Psoas muscle (tissue), 8 donors: ENCODE data around the gene SDHAF1. TPM values are rescaled to one million over a fixed set of nuclear protein-coding genes. Genes with fewer than 3 reads are reported as not detected.
A peak's percentile ranks its signal among the peaks of the same experiment; 100 is the strongest.

Source experiments
- ATAC-seq, 4 donors: fragments of 200-7000 bp; cut with Tn5 transposase; one replicate each; pipeline ENCODE4 v1.9.1; 2020; ENCODE audit warnings: moderate library complexity in 3 of 4, mild to moderate bottlenecking in 2 of 4
- DNase-seq, 2 donors: peaks; one replicate each; pipeline ENCODE4 v3.0.0-alpha.2; 2020
- H3K27ac ChIP-seq: fragments of 200-600 bp; one replicate; pipeline ENCODE4 v1.8.0; 2022
- H3K27me3 ChIP-seq, 3 donors: fragments of 200-600 bp in 1 of 3; one replicate each; pipeline versions ENCODE4 v1.6.1 to v1.8.0; 2013 to 2022; ENCODE audit warnings: low read length in 2 of 3, mild to moderate bottlenecking in 2 of 3, moderate library complexity in 1 of 3; ENCODE audit not compliant: insufficient read depth in 3 of 3
- H3K36me3 ChIP-seq, 2 donors: fragments of 200-600 bp in 1 of 2; one replicate each; pipeline versions ENCODE4 v1.6.1 to v1.8.0; 2013 to 2022; ENCODE audit warnings: low read depth in 1 of 2, mild to moderate bottlenecking in 1 of 2, moderate library complexity in 1 of 2; ENCODE audit not compliant: insufficient read depth in 1 of 2
- H3K4me1 ChIP-seq: fragments of 200-600 bp; one replicate; pipeline ENCODE4 v1.8.0; 2022
- H3K4me3 ChIP-seq: fragments of 200-600 bp; one replicate; pipeline ENCODE4 v1.8.0; 2022; ENCODE audit warnings: mild to moderate bottlenecking
- H3K9me3 ChIP-seq: fragments of 200-600 bp; one replicate; pipeline ENCODE4 v1.8.0; 2022
- CTCF ChIP-seq: fragments of 200-600 bp; IDR thresholded peaks from one replicate; pipeline ENCODE4 v1.8.0; 2022; ENCODE audit warnings: antibody characterized with exemption
- WGBS, 3 donors: extraction: QIAGEN DNeasy Blood & Tissue Kit; methylation state at CpG; one replicate each; pipeline versions ENCODE4 v1.1.6 to v1.1.7; 2013; 5-methylcytosine and 5-hydroxymethylcytosine counted together
- intact Hi-C, 2 donors: fragments of 100-400 bp; cut with DNase I; formaldehyde crosslinking; loops; one replicate each; pipeline versions ENCODE4 v1.11.0 to v1.14.2; 2022
- polyA plus RNA-seq, 3 donors: library from polyadenylated mRNA; stranded (reverse); fragments of 200-250 nt; gene quantifications; one replicate each; pipeline ENCODE4 v1.2.3, GENCODE V29; 2013
- total RNA-seq, 4 donors: library from RNA; stranded (reverse); fragmentation: NEBNext Ultra II Directional in 2 of 4; extraction: Animal tissue kit (Norgen Biotek cat#: 25700) in 2 of 4; gene quantifications; one replicate each; pipeline versions ENCODE4 v1.2.1 to v1.2.4, GENCODE V29; 2021 to 2023
- donor health status: healthy with polysubstance abuse.
- donor health status: DM: no; HTN: no; CAD: no; lungs with moderate emphysema.
- donor health status: Bipolar disorder and iron deficiency.
- donor health status: healthy.
- donor health status: DM: yes; HTN: yes; CAD: no.
- donor health status: DM: no; HTN: no; CAD: no.
- donor health status: DM: no; HTN: no; CAD: no.
- donor health status: DM: yes; HTN: yes; CAD: no.

The SDHAF1 gene
- total and polyA plus RNA-seq, 7 donors = 7.2 to 33.3 (median 14.5) TPM

- H3K27me3 ChIP-seq = peaks cover 0 to 11% (median 0%) of the 10 kb centered on the region in 3 donors
- ATAC-seq = no peak
- H3K4me3 ChIP-seq = no peak overlapping the region
- no peaks in the 10 kb centered on the region for H3K36me3 ChIP-seq
- intact Hi-C loops = no loop called here
- peaks cover 4% of the 10 kb centered on the region for H3K4me1 ChIP-seq
- no peaks in the 10 kb centered on the region for H3K9me3 ChIP-seq
- DNase-seq = no peak
- H3K27ac ChIP-seq = no peak overlapping the region
- no peak for TF ChIP-seq CTCF
- WGBS, 3 donors = 67 to 79% (median 74%) methylated on average over 9 to 10 of the region's 10 CpGs
Observed at GRCh38 chr19:36028313-36029041, 33.5 kb downstream of the SDHAF1 start.

DNA sequence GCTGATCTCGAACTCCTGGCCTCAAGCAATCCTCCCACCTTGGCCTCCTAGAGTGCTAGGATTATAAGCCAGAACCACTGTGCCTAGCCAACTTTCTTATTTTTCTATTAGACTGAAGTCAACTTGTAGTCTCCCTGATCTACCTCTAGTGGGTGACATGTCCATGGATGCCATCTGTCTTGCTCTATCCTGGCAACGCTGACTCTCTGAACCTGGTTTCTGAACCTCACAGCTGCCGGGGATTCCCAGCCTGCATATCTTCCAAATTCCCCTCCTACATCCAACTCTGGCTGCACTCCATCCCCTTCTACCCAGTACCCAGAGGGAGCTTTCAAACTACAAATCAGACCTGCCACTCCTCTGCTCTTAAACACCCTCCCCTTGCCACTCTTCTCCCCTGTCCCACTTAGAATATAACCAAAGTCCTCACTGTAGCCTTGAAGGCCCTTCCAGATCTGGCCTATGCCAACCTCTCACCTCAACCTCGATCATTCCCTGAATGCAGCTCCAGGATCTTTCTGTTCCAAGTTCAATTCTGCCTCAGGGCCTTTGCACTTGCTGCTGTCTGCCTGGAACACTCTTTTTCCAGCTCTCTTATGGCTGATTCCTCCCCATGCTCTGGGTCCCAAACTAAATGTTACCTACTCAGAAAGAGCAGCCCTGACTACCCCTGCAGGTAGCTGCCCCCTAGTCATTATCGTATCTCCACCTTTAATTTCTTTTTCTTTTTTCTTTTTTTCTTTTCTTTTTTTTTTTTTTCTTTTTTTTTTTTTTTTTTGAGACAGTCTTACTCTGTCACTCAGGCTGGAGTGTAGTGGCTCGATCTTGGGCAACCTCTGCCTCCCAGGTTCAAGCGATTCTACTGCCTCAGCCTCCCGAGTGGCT lies 35.5 kb downstream of the SDHAF1 start:
- 63 to 66% (median 65%) methylated on average over 8 of the region's 8 CpGs for WGBS, 3 donors
- DNase-seq = peak in 1 of 2 donors; percentile 1
- Histone ChIP-seq H3K36me3 (peaks cover 0 to 7% of the 10 kb centered on the region in 2 donors), H3K27me3 (peaks cover 0 to 12% (median 0%) of the 10 kb centered on the region in 3 donors), H3K4me1 (peaks cover 4% of the 10 kb centered on the region), H3K9me3 (no peaks in the 10 kb centered on the region), H3K27ac (no peak overlapping the region), H3K4me3 (no peak overlapping the region)
- intact Hi-C loops = no loop called here
- ATAC-seq = no peak
- no peak for TF ChIP-seq CTCF

- Histone ChIP-seq H3K9me3 (no peaks in the 10 kb centered on the region), H3K27ac (no peak overlapping the region), H3K27me3 (peaks cover 0 to 12% (median 0%) of the 10 kb centered on the region in 3 donors), H3K4me1 (peaks cover 4% of the 10 kb centered on the region), H3K4me3 (no peak overlapping the region), H3K36me3 (peaks cover 0 to 8% of the 10 kb centered on the region in 2 donors)
- ATAC-seq (no peak), DNase-seq (peak in 1 of 2 donors; percentile 8)
- WGBS, 3 donors = 89 to 93% (median 93%) methylated on average over 6 of the region's 6 CpGs
- intact Hi-C loops = no loop called here
- no peak for TF ChIP-seq CTCF
Observed at GRCh38 chr19:36031308-36031707, 36.3 kb downstream of the SDHAF1 start.

DNA sequence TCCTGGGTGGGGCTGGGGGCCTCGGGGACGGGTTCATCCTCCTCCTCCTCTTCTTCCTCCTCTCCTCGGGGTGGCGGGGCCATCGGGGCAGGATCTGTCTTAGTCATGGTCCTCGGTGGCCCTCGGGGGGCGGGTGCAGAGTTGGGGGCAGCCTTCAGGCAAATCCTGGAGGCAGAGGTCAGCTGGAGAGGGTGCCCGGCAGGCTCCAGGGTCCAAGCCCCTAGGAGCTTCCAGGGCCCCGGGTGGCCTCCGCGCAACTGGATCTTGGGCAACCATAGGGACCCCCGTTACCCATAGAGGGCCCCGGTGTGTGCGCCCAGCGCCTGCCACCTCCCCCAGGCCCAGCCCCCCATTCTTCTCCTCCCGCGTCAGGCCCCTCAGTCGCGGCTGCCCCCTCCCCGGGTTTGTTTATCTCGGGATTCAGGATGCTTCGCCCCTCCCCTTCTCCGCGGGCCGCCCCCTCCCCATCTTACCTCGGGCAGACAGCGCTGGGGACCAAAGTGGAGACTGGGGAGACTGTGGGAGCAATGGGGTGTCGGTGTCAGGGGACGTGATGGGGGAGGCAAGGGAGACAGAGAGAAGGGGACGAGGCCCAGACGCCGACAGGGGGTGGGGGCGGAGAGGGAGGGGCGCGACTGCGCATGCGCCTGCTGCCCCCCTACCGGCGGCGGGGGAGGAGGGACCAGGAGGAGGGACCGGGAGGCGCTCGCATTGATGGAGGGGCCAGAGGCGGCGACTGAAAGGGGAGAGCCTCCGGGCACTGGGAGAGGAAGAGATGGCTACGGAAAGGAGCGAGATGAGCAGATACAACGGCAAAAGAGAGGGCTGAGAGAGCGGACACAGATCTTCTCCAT lies 37.5 kb downstream of the SDHAF1 start, which contains the start of gene CLIP3:
Gene CLIP3, minus strand, starts transcription at position 623 of the 854 bp plus-strand sequence. Its CDS starts 516 bp downstream, at position 107.
- Histone ChIP-seq H3K27ac (no peak within 1 kb of the TSS), H3K4me3 (peak within 1 kb of the TSS; percentile 58), H3K9me3 (no peaks in the 10 kb centered on the region), H3K4me1 (peaks cover 4% of the 10 kb centered on the region), H3K27me3 (peaks cover 0 to 12% (median 0%) of the 10 kb centered on the region in 3 donors), H3K36me3 (peaks cover 0 to 11% of the 10 kb centered on the region in 2 donors)
- intact Hi-C loops = no loop called here
- ATAC-seq (peak in 3 of 4 donors; percentile 37 to 62 (median 60)), DNase-seq (peak; percentile 61 to 80)
- no peak for TF ChIP-seq CTCF
- WGBS, 3 donors = 2 to 5% (median 2%) methylated on average over 31 to 51 of the region's 51 CpGs
